Measurements from ENCODE around the gene CTIF.
"Not testable (repeated sequence)": the region's sequence is repeated elsewhere in the genome, so short reads cannot be mapped to it uniquely, and the experiment has no call there.

Gene CTIF

DNA sequence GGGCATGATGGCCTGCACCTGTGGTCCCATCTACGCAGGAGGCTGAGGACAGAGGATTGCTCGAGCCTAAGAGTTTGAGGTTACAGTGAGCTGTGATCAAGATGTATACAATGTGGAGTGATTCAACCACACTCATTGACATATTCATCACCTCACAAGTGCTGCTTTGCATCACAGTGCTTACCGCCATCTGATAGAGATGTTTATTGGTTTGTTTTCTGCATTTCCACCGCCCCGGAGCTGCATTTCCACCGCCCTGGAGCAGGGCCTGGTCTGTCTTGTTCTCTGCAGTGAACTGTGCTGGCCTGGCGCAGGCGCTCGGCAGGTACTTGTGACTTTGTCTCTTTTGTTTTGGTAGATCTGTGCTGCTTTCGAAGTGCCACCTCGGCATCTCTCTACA is 315.9 kb downstream of the CTIF start:
- in situ Hi-C loops (cut with HindIII; ENCODE audit: low sequenced_read_pairs), result no loop called here

DNA sequence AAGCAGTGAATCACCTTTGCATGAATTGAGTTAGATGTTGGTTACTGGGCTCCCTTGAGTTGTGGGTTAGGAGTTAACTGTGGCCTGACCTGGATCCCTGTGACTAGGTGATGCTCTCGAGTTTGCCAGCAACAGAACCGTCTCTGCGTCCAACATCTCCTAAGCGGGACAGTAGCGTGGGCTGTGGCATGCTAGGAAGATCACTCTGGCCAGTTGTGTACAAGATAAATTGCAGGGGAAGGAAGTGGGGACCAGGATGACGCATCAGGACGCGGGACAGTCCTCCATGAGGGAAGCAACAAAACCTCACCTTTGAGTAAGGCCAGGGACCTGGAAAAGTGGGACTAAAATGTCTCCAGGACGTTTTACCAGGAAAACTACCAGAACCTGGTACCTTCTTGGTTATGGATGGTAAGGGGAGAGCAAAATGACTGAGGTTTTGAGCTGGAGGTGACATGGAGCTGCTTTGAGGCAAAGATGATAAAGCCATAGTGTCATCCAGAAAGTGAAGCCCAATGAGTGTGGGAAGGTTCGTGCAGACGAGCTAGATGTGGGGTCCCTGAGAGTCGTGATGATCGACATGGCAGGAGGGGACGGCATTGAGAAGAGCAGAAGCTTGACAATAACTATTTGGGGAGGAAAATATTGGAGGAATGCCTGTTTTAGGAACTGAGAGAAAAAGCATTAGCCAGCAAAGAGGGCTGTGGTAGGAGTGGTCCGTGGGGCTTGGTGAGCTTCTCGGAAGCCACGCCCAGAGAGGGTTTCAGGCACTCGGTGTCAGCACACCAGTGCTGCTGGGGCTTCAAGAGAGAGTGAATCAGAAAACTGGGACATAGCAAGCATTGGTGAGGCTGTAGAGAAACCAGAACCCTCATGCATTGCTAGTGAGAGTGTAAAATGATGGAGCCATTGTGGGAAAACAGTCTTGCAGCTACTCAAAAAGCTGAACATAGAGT is 316.9 kb downstream of the CTIF start:
- in situ Hi-C loops (cut with HindIII; ENCODE audit: low sequenced_read_pairs), result no loop called here

GRCh38 chr18:48857023-48857694 is 318.3 kb downstream of the CTIF start:
- in situ Hi-C loops (cut with HindIII; ENCODE audit: low sequenced_read_pairs), result no loop called here

- in situ Hi-C loops (cut with HindIII; ENCODE audit: low sequenced_read_pairs), result no loop called here
Measured at GRCh38 chr18:48858676-48859075, 319.8 kb downstream of the CTIF start.

DNA sequence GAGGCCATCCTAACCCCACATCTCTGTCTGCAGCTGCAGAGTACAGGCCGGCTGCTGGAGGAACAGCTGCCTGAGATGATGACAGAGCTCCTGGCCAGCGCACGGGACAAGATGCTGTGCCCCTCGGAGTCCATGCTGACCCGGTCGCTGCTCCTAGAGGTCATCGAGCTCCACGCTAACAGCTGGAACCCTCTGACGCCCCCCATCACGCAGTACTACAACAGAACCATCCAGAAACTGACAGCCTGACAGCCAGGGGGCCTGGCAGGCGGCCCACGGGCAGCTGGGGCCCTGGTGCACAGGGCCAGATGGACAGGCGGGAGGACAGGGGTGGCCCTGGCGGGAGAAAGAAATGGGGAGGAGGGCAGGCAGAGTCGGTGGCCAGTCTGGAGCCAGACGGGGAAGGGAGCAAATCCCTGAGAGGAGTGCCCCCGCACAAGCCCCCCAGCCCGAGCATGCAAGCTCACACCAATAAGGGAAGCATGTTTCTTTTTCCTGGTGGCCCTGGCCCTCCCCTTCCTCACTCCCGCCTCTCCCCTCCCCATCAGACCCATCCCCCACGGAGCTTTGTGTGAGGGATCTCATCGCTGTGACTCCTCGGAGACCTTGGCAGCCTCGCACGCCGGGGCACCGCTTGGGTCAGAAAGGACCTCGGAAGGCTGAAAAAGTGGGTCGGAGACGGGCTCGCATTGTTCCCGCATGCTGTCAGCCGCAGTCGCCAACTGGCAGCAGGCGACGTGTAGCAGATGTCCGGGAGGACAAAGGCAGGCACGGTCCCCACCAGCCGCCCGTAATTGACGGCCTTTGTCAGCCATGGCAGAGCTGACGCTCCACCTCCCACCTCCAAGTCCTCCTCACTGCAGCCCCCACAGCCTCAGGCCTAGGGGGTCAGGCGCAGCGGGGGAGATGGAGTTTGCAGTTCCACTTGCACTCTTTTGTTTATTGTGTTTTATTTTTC is 320.8 kb downstream of the CTIF start:
- in situ Hi-C loops (cut with HindIII; ENCODE audit: low sequenced_read_pairs), result no loop called here

- in situ Hi-C loops (cut with HindIII; ENCODE audit: low sequenced_read_pairs), result no loop called here
Measured at GRCh38 chr18:48860269-48861180, 321.7 kb downstream of the CTIF start.

- in situ Hi-C loops (cut with HindIII; ENCODE audit: low sequenced_read_pairs), result no loop called here
Measured at GRCh38 chr18:48861181-48861708, 322.4 kb downstream of the CTIF start.

- in situ Hi-C loops (cut with HindIII; ENCODE audit: low sequenced_read_pairs), result no loop called here
Measured at GRCh38 chr18:48862132-48862531, 323.3 kb downstream of the CTIF start.

GRCh38 chr18:48862678-48863270 is 323.9 kb downstream of the CTIF start:
- in situ Hi-C loops (cut with HindIII; ENCODE audit: low sequenced_read_pairs), result no loop called here

DNA sequence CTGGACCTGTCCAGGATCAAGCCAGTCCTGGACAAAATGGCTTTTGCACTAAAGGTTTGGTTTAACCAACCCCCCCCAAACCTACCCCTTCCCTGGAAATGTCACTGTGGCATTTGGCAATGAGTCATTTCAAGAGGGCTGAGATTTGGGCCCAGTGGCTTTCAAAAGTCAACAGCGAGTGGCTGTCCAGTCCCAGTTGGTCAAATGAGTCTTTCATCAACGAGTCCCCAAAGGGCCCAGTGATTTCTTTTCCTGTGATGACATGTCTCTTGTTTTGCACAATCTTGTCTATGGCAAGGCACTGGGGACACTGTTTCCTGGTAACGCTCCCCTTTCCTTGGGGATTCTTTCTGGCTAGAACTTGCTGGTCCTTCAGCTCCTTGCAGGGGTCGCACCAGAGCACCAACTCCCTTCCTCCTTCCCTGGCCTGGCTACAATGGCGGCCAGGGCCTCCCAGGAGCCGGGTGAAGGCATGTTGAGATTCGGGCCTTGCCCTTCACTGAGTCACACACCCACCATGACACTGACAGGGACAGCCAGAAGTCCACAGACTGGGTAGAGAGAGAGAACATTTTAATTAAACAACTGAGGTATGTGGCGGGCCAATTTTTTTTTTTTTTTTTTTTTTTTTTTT is 324.7 kb downstream of the CTIF start:
- in situ Hi-C loops (cut with HindIII; ENCODE audit: low sequenced_read_pairs), result no loop called here

- in situ Hi-C loops (cut with HindIII; ENCODE audit: low sequenced_read_pairs), result no loop called here
Measured at GRCh38 chr18:48864876-48865275, 326.0 kb downstream of the CTIF start.

- in situ Hi-C loops (cut with HindIII; ENCODE audit: low sequenced_read_pairs), result no loop called here
Measured at GRCh38 chr18:48866028-48866733, 327.4 kb downstream of the CTIF start.

- in situ Hi-C loops (cut with HindIII; ENCODE audit: low sequenced_read_pairs), result no loop called here
Measured at GRCh38 chr18:48866856-48867255, 328.0 kb downstream of the CTIF start.

DNA sequence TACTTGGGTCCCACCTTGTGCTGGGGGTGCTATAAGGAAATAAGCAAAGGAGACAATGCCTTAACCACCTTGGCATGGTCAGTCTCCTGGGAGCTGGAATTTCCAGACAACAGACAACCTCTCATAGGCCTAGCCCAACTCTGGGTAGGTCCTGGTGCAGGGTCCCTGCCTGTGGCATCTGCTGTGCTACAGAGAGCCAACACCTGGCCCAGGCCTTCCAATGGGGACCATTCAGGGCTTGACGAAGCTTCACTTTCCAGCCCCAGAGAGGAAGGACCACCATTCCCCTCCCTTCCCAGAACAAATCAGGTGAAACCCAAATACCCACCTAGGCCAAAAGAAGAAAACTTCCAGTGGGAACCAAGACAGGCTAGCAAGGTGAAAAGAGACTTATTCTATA is 329.1 kb downstream of the CTIF start:
- in situ Hi-C loops (cut with HindIII; ENCODE audit: low sequenced_read_pairs), result no loop called here

DNA sequence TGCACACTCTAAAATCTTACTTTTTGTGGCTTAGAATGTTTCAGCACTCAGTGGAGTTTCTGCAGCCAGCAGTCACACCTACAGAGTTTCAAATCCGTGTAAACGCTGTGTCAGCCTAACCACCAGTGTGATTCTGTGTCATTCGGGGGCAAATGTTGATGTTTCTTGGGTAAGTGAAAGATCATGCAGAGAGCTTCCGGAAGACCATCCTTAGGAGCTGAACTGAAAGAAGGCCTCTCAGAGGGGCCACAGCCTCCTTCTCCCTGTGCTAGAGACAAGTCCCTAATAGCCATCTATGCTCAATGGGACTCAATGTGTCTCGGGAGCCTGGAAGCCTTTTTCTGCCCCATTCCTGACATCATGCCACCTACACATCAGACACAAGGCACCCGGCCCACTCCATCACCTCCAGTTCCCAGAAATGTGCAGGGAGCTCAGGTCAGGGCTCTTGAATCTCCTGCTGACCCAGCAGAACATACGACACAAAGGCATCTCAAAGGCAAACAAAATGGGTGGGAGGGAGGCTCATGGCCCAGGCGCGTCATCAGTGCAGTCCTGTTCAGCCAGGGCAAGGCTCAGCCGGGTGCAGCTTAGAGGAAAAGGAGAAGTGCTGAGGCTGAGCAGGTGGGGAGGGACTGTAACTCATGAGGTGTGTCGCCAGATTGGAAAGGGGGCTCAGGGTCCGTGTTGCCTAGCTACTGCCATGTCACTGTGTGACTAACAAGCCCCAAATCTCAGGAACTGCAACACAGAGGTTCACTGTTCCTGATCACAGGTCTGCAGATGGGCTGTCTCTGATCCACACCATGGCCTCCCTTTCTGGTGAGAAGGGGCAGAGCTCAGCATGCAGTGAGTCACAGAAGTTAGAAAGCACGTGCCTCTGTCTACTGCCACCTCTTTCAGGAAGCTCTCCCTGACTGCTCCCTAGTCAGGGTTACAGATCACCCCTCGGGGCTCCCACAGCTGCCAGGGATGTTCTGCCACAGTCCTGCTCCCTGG is 329.9 kb downstream of the CTIF start:
- in situ Hi-C loops (cut with HindIII; ENCODE audit: low sequenced_read_pairs), result no loop called here

DNA sequence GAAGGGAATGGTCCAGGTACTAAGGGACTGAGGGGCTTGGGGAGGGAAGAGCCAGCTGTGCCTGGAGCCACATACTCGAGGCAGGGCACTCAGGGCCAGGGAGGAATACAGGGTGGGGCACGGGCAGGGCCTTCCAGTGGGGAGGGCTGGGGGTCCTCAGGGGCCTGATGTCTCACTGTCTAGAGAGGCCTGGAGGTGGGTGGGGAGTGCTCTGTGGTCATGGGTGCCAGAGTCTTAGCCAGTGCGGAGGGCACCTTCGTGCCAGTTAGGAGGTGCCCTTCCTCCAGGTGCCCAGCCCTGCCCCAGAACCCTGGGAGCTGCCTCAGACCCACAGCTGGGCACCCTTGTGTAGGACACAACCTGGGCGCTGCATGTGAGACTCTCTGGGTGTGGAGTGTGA is 330.8 kb downstream of the CTIF start:
- in situ Hi-C loops (cut with HindIII; ENCODE audit: low sequenced_read_pairs), result no loop called here

GRCh38 chr18:48870926-48871325 is 332.1 kb downstream of the CTIF start:
- in situ Hi-C loops (cut with HindIII; ENCODE audit: low sequenced_read_pairs), result not testable (repeated sequence)

Data from DLD1 (cell line).